GM13977 (cell line): ENCODE measurements around the gene PRKAR1B.

Experiments used
- DNase-seq: peaks from one replicate; pipeline ENCODE4 v3.0.0; 2012; ENCODE audit warnings: low spot score
- CTCF ChIP-seq: IDR thresholded peaks from 2 replicates; pipeline ENCODE4 v1.5.1; 2012; ENCODE audit warnings: mild to moderate bottlenecking, control low read depth; ENCODE audit not compliant: insufficient read depth; ENCODE audit errors: extremely low read depth, missing control alignments
- in situ Hi-C: fragments of 300-500 bp; cut with MboI; formaldehyde crosslinking; loops from one replicate; pipeline ENCODE4 v1.12.0; 2022; ENCODE audit warnings: low sequenced_read_pairs, low pct_unique_long_range_greater_than_20kb, mixed read lengths, inconsistent platforms; ENCODE audit not compliant: unreplicated experiment

The PRKAR1B gene

GRCh38 chr7:728602-729001 is 1.5 kb upstream of the PRKAR1B start:
- no peak for TF ChIP-seq CTCF
- in situ Hi-C loops, result no loop called here
- DNase-seq, result no peak

- in situ Hi-C loops, result no loop called here
- no peak for DNase-seq
- no peak for TF ChIP-seq CTCF
Observed at GRCh38 chr7:727806-728460, 852 bp upstream of the PRKAR1B start.

GRCh38 chr7:726854-727103 is 302 bp downstream of the PRKAR1B start:
- in situ Hi-C loops, result no loop called here

GRCh38 chr7:726084-726853 is 812 bp downstream of the PRKAR1B start, which contains the start of gene DNAAF5:
Gene DNAAF5 (plus strand): TSS chr7:726699. CDS start chr7:726721, 22 bp downstream.
- in situ Hi-C loops, result no loop called here
- peak; percentile 96 for DNase-seq
- no peak for TF ChIP-seq CTCF

More at GRCh38 chr7:726854-727103, 302 bp downstream of the PRKAR1B start:
- TF ChIP-seq CTCF, result no peak
- DNase-seq, result peak; percentile 64

GRCh38 chr7:725223-726005 is 1.7 kb downstream of the PRKAR1B start:
- no peak for TF ChIP-seq CTCF
- in situ Hi-C loops, result no loop called here
- no peak for DNase-seq

- no peak for TF ChIP-seq CTCF
- in situ Hi-C loops, result no loop called here
- DNase-seq, result no peak
Observed at GRCh38 chr7:724298-724697, 2.8 kb downstream of the PRKAR1B start.
